Measurements from ENCODE around the gene DPM3.
A peak's percentile ranks its signal among the peaks of the same experiment; 100 is the strongest.

Gene DPM3

DNA sequence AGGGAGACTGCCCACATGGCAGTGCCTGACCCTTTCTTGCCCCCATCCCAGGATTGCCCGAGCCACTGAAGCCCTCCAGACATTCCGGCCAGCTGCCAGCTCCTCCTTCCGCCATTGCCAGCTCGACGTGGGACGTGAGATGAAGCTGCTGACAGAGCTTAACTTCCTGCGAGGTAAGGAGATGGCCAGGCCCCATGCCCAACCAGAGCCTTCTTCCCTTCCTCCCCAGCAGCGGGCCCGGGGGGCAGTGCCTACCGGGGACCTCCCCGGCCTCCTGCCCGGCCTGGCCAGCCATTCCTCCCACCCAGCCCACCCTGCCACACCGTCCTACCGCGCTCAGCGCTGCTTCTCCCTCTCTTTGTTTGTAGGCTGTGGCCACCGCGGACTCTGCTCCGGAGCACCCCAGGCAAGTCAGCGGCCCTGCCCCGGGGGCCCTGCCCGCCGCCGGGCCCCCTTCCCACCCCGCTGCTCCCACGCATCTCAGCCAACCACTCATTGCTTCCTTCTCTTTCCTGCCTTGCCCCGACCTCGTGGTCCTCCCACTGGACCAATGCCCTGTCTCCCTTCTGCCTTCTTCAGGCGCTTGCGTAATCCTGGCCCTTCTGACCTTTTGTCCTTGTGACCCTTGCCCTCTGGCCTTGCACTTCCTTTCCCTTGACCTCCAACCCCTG is 38.2 kb upstream of the DPM3 start:
- Histone ChIP-seq H3K27me3 (ENCODE audit: insufficient read depth, poor library complexity, severe bottlenecking) (no peaks in the 10 kb centered on the region), H3K9me3 (ENCODE audit: severe bottlenecking) (no peaks in the 10 kb centered on the region), H3K36me3 (ENCODE audit: low read depth) (peaks cover 33% of the 10 kb centered on the region), H3K27ac (ENCODE audit: poor library complexity, severe bottlenecking) (no peak overlapping the region), H3K4me3 (ENCODE audit: severe bottlenecking) (no peak overlapping the region), H3K4me1 (ENCODE audit: insufficient read depth, poor library complexity, severe bottlenecking) (no peaks in the 10 kb centered on the region)
- DNase-seq (ENCODE audit: low spot score) (peak; percentile 35), ATAC-seq (ENCODE audit: low read depth) (no peak)
- TF ChIP-seq, protein P1, sequence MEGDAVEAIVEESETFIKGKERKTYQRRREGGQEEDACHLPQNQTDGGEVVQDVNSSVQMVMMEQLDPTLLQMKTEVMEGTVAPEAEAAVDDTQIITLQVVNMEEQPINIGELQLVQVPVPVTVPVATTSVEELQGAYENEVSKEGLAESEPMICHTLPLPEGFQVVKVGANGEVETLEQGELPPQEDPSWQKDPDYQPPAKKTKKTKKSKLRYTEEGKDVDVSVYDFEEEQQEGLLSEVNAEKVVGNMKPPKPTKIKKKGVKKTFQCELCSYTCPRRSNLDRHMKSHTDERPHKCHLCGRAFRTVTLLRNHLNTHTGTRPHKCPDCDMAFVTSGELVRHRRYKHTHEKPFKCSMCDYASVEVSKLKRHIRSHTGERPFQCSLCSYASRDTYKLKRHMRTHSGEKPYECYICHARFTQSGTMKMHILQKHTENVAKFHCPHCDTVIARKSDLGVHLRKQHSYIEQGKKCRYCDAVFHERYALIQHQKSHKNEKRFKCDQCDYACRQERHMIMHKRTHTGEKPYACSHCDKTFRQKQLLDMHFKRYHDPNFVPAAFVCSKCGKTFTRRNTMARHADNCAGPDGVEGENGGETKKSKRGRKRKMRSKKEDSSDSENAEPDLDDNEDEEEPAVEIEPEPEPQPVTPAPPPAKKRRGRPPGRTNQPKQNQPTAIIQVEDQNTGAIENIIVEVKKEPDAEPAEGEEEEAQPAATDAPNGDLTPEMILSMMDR (IDR thresholded peaks at IDR 0.05; ENCODE audit: poor library complexity, severe bottlenecking): no peak

DNA sequence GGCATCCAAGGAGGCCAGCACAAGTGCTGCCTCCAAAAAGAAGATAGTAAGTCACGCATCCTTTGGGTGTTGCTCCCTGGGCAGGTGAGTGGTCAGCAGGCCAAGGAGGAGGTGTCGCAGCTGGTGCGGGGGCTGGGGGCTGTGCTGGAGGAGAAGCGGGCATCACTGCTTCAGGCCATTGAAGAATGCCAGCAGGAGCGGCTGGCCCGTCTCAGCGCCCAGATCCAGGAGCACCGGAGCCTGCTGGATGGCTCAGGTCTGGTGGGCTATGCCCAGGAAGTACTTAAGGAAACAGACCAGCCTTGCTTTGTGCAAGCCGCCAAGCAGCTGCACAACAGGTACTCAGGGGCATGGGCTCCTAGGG is 37.6 kb upstream of the DPM3 start:
- no peaks in the 10 kb centered on the region for H3K4me1 ChIP-seq (ENCODE audit: insufficient read depth, poor library complexity, severe bottlenecking)
- no peak for DNase-seq (ENCODE audit: low spot score)
- no peak overlapping the region for H3K27ac ChIP-seq (ENCODE audit: poor library complexity, severe bottlenecking)
- no peak for ATAC-seq (ENCODE audit: low read depth)
- no peaks in the 10 kb centered on the region for H3K27me3 ChIP-seq (ENCODE audit: insufficient read depth, poor library complexity, severe bottlenecking)
- H3K9me3 ChIP-seq (ENCODE audit: severe bottlenecking): no peaks in the 10 kb centered on the region
- no peak overlapping the region for H3K4me3 ChIP-seq (ENCODE audit: severe bottlenecking)
- TF ChIP-seq, protein P1 (IDR thresholded peaks at IDR 0.05; ENCODE audit: poor library complexity, severe bottlenecking): no peak
- H3K36me3 ChIP-seq (ENCODE audit: low read depth): peaks cover 33% of the 10 kb centered on the region

DNA sequence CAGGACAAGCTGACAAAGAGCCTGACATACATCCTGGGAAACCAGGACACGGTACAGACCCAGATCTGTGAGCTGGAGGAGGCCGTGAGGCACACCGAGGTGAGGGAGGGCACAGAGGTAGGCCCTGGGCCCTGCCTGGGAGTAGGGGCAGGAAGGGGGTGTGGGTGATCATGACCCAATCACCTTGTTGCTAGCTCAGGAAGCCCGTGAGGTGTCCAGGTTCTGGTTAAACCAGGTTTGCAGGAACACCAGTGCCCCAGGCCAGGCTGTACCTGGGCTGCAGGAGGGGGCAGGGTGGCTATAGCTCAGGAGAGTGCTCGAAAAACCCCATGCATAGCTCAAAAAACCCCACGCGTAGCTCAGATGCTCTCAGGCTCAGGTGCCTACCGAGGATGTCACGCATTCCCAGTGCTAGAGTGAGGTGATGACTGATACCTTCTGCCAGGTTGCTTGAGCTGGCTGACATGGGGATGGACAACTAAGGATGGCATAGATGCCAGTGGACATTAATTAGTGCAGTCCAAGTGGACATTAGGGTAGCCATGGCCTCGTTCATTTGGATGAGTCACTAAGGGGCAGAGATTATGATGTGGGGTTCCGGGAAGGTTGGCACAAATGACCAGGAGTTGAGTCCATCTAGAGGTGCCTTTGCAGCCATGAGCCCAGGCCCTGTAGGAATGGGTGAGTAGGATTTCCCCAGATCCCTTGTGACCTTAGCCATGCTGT is 37.0 kb upstream of the DPM3 start:
- no peak for DNase-seq (ENCODE audit: low spot score)
- no peak for ATAC-seq (ENCODE audit: low read depth)
- Histone ChIP-seq H3K27ac (ENCODE audit: poor library complexity, severe bottlenecking) (no peak overlapping the region), H3K36me3 (ENCODE audit: low read depth) (peaks cover 33% of the 10 kb centered on the region), H3K4me1 (ENCODE audit: insufficient read depth, poor library complexity, severe bottlenecking) (no peaks in the 10 kb centered on the region), H3K27me3 (ENCODE audit: insufficient read depth, poor library complexity, severe bottlenecking) (no peaks in the 10 kb centered on the region), H3K4me3 (ENCODE audit: severe bottlenecking) (no peak overlapping the region), H3K9me3 (ENCODE audit: severe bottlenecking) (no peaks in the 10 kb centered on the region)
- TF ChIP-seq, protein P1 (IDR thresholded peaks at IDR 0.05; ENCODE audit: poor library complexity, severe bottlenecking): no peak

- TF ChIP-seq, protein P1 (IDR thresholded peaks at IDR 0.05; ENCODE audit: poor library complexity, severe bottlenecking): peak; percentile 90
- peak; percentile 49 for ATAC-seq (ENCODE audit: low read depth)
- H3K9me3 ChIP-seq (ENCODE audit: severe bottlenecking): no peaks in the 10 kb centered on the region
- H3K4me1 ChIP-seq (ENCODE audit: insufficient read depth, poor library complexity, severe bottlenecking): no peaks in the 10 kb centered on the region
- no peak for DNase-seq (ENCODE audit: low spot score)
- peaks cover 38% of the 10 kb centered on the region for H3K36me3 ChIP-seq (ENCODE audit: low read depth)
- H3K27me3 ChIP-seq (ENCODE audit: insufficient read depth, poor library complexity, severe bottlenecking): no peaks in the 10 kb centered on the region
- no peak overlapping the region for H3K27ac ChIP-seq (ENCODE audit: poor library complexity, severe bottlenecking)
- H3K4me3 ChIP-seq (ENCODE audit: severe bottlenecking): no peak overlapping the region
Measured at GRCh38 chr1:155176544-155177071, 36.3 kb upstream of the DPM3 start.

Data from RWPE2 (cell line).